ENCODE data around the gene KCTD16. TPM values are rescaled to one million over a fixed set of nuclear protein-coding genes. Genes with fewer than 3 reads are reported as not detected.
A peak's percentile ranks its signal among the peaks of the same experiment; 100 is the strongest.

Gene KCTD16
- total RNA-seq, 6 experiments from 2014 or later, result under 0.01 to 0.02 (median 0.02) TPM; not detected in 3

- Histone ChIP-seq H3K4me1 (no peaks in the 10 kb centered on the region), H3K9me3 (no peaks in the 10 kb centered on the region), H3K36me3 (no peaks in the 10 kb centered on the region), H3K27me3 (no peaks in the 10 kb centered on the region), H3K27ac (no peak overlapping the region), H3K4me3 (no peak overlapping the region)
- no peak for TF ChIP-seq CTCF (IDR thresholded peaks at IDR 0.05)
- no peak for TF ChIP-seq POLR2A (IDR thresholded peaks at IDR 0.05)
- no peak for DNase-seq
- WGBS (ENCODE audit: insufficient coverage, low coverage, low lambda C conversion rate, missing lambda C conversion rate), result 60% methylated on average over 3 of the region's 3 CpGs
- ATAC-seq, result no peak
- intact Hi-C loops (cut with DNase I), result no loop called here
Observed at GRCh38 chr5:144463481-144464223, 293.0 kb downstream of the KCTD16 start.

- WGBS (ENCODE audit: insufficient coverage, low coverage, low lambda C conversion rate, missing lambda C conversion rate), result 55% methylated on average over 1 of the region's 1 CpG
Observed at GRCh38 chr5:144464306-144464705, 293.6 kb downstream of the KCTD16 start.

DNA sequence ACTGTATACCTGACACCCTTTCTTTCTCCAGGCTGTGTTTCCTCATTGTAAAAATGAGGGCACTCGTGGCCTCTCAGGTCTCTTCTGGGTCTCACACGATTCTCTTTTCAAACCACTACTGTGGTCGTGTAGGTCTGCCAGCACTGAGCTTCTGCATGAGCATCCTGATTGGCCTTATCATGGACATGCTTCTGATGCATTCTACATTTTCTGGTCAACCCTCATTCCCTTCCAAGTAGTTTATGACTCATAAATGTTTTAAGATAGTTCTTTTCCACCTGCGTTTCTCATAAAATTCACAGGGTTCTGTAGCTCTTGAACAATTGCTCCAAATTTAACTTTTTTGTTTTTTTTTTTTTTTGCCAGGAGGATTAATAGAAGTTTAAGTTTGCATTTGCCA lies 294.8 kb downstream of the KCTD16 start:
- 80% methylated on average over 4 of the region's 4 CpGs for WGBS (ENCODE audit: insufficient coverage, low coverage, low lambda C conversion rate, missing lambda C conversion rate)
- DNase-seq (no peak), ATAC-seq (no peak)
- Histone ChIP-seq H3K27ac (no peak overlapping the region), H3K4me1 (no peaks in the 10 kb centered on the region), H3K9me3 (no peaks in the 10 kb centered on the region), H3K36me3 (no peaks in the 10 kb centered on the region), H3K27me3 (no peaks in the 10 kb centered on the region), H3K4me3 (no peak overlapping the region)
- TF ChIP-seq POLR2A (IDR thresholded peaks at IDR 0.05), result no peak
- no peak for TF ChIP-seq CTCF (IDR thresholded peaks at IDR 0.05)
- intact Hi-C loops (cut with DNase I), result no loop called here

More at GRCh38 chr5:144464306-144464705, 293.6 kb downstream of the KCTD16 start:
- no peaks in the 10 kb centered on the region for H3K4me1 ChIP-seq
- no peaks in the 10 kb centered on the region for H3K36me3 ChIP-seq
- ATAC-seq (no peak), DNase-seq (no peak)
- TF ChIP-seq CTCF (IDR thresholded peaks at IDR 0.05) (no peak), POLR2A (IDR thresholded peaks at IDR 0.05) (no peak)
- H3K27me3 ChIP-seq, result no peaks in the 10 kb centered on the region
- H3K9me3 ChIP-seq, result no peaks in the 10 kb centered on the region
- H3K4me3 ChIP-seq, result no peak overlapping the region
- intact Hi-C loops (cut with DNase I), result no loop called here
- H3K27ac ChIP-seq, result no peak overlapping the region

DNA sequence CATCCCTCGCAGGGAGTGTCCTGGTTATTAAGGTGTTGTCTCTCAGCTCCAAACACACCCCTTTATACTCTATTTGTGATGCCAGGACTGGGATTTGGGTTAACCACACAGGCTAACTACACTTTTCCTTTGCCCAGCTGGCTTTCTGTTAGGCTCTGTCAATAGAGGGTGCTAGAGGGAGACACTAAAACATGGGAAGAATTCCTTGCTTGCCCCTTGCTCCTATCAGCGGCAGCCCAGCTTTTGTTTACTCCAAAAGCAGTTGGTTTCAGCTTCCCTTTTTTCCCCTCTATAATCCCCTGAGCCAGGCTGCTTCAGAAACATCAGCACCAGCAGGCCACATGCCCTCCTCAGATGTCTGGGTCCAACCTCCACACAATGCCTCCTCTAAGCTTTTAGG lies 297.1 kb downstream of the KCTD16 start:
- ATAC-seq (peak; percentile 90 to 96 (median 93)), DNase-seq (peak in 1 of 3 donors; percentile 19)
- Histone ChIP-seq H3K9me3 (no peaks in the 10 kb centered on the region), H3K27me3 (no peaks in the 10 kb centered on the region), H3K4me1 (no peaks in the 10 kb centered on the region), H3K4me3 (no peak overlapping the region), H3K27ac (no peak overlapping the region), H3K36me3 (no peaks in the 10 kb centered on the region)
- TF ChIP-seq POLR2A (IDR thresholded peaks at IDR 0.05), result no peak
- peak; percentile 31 to 68 (median 53) for TF ChIP-seq CTCF (IDR thresholded peaks at IDR 0.05)
- intact Hi-C loops (cut with DNase I), result no loop called here
- WGBS (ENCODE audit: insufficient coverage, low coverage, low lambda C conversion rate, missing lambda C conversion rate), result 15% methylated on average over 2 of the region's 2 CpGs

Measured in right lobe of liver (tissue), 6 donors.